GM18498 (cell line): Measurements from ENCODE around the gene PCYT1A.
"Not testable (repeated sequence)": the region's sequence is repeated elsewhere in the genome, so short reads cannot be mapped to it uniquely, and the experiment has no call there.

Experiments used
- ATAC-seq: cut with Tn5 transposase; IDR thresholded peaks from one replicate; pipeline ENCODE4 v1.9.1; 2021; ENCODE audit warnings: mild to moderate bottlenecking, moderate library complexity; ENCODE audit not compliant: unreplicated experiment

The PCYT1A gene

GRCh38 chr3:196194542-196194915, 93.0 kb downstream of the PCYT1A start:
- no peak for ATAC-seq

DNA sequence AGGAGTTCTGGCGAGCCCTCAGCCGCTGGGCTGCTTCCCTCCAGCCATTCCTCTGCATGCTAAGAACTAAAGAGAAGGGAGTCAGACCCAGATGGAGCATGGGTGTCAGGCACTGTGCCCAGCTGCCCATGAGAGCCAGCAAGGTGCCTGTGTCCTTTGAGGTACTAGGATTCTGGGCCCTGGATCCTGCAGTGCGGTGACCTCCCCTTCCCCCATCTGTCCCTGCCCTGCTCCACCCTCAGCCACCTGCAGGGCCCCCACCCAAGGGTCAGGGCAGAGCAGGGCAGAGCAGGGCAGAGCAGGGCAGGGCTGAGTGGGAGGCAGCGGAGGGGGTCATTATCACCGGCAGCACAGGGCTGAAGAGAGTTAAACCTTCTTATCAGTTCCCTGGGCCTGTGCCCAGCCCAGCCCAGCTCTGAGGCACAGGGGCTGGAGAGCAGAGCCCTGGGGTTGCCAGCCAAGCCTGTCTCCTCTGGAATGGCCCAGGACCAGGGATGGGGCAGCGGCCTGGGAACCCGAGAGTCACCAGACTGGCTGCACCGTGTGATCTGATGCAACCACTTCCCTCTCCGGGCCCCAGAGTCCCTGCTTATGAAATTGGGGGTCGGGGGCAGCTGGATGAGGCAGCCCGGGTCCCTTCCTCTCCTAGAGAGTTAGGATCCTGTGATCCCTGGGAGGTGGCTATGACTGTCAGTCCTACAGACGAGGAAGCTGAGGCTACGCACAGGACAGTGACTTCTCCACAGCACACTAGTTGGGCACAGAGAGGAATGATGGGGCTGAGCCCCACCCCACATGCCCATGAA, 93.6 kb downstream of the PCYT1A start:
- no peak for ATAC-seq

- ATAC-seq, result no peak
Measured at GRCh38 chr3:196193133-196193735, 94.3 kb downstream of the PCYT1A start.

- peak; percentile 27 for ATAC-seq
Measured at GRCh38 chr3:196192524-196193051, 94.9 kb downstream of the PCYT1A start.

DNA sequence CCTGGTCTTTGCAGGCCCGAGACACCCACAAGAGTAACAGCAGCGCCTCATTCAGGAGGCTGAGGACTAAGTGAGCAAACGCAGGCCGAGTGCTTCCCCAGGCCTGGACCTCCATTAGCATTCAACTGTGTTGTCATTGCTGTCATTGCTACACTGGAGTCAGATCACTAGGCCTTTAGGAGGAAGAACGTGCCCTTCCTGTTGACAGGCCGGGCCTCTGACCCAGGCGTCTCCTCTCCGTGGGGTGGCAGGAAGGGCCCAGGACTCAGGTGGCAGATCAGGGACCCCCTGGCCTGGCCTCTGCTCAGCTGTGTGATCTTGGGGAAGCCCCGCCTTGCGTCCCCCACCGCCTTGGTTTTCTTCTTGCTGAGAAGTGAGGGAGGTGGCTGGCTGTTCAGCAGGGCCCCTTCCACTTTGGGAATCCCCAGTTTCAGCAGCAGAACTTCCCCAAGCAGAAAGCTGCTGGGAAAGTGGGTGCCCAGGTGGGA, 95.4 kb downstream of the PCYT1A start:
- ATAC-seq, result peak; percentile 41

DNA sequence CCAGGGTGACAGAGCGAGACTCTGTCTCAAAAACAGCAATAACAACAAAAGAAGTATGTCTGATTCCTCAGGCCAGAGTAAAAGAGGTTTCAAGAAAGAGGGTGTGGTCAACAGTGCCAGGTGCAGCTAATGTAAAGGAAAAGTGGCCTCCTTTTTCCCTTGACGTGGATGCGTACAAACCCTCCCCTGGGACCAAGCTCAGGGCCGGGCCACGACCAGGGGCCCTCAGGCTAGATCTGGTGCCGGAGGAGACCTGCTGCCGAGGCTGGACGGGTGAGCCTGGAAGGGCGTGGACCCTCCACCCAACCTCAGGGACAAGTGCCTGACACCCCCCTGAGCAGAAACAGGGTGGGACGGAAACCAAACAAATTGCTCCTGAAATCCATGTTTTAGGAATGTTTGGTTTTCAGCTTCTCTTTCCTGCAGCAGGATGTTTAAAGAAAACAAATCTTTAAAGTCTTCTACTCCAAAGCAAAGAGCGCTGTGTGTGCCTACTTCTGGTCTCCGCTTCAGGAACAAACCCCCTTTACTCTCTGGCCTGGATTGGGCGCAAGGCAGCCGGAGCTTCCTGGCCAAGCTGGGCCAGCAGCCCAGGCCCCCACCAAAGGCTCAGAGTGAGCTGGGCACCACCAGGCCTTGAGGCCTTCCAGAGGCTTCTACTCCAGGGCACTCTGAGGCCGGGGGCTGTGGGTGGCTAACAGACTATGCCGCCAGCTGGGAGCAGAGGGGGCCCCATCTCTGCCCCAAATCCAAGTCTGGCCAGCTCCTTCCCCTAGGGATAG, 97.8 kb downstream of the PCYT1A start:
- ATAC-seq, result no peak

DNA sequence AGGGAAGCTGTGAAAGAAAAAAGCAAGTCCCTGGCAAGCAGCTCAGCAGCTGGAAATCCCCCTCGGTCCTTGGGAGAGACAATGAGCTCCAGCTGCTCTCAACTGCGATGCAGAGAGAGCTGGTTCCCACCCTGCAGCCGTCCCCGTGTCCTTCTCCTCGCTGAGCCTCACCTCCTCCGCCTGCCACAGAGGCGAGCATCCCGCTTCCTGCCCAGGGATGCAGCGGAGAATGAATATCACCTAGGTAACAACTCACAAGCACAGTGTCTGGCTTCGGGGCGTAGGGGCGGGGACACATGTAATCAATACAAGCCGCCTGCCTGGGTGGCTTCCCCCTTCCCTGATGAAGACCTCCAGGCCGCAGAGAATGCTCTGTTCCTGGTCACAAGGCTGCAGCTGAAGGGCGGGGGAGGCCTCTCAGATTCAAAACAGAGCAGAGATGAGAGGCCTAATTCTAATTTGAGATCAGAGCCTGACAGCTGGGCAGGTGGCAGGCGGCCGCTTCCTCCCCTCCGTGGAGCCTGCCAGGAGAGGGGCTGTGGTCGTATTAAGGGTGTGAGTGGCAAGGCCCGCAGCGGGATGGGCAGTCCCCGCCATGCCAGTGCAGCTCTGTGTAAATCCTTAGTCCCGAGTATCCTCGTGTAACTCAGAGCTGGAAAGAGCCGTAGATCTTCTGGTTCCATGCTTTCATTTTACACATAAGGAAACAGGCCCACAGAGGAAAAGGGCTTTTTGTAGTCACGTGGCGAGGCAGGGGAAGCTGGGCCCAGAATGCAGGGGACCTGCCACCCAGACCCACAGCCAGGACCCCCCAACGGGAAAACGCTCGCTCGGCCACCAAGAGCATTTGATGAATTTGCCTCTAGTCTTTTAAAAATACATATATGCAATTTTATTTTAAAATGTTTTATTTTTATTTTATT, 100.6 kb downstream of the PCYT1A start:
- peak; percentile 57 for ATAC-seq

DNA sequence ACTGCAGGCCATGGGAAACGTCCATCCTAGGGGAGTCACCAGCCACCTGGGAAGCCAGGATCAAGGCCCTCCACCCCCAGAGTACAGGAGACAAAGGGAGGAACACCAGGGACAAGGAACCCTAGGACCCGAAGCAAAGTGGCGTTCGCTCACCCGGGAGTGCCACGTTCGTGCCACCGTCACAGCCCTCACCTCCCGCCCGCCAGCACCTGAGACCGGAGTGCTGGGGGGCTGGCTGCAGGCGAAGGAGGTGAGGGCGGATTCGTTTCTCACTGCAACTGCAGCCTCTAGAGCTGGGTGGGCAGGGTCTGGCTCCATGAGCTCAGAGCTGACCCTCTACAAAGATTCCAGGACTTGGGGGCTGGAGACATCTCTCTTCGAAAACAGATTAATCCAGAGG, 102.6 kb downstream of the PCYT1A start:
- ATAC-seq, result no peak

DNA sequence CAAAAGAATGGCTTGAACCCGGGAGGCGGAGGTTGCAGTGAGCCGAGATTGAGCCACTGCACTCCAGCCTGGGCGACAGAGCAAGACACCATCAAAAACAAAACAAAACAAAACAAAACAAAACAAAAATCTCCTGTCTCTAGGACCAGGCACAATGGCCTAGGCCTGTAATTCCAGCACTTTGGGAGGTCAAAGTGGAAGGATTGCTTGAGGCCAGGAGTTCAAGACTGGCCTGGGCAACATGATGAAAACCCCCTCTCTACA, 103.4 kb downstream of the PCYT1A start:
- not testable (repeated sequence) for ATAC-seq

DNA sequence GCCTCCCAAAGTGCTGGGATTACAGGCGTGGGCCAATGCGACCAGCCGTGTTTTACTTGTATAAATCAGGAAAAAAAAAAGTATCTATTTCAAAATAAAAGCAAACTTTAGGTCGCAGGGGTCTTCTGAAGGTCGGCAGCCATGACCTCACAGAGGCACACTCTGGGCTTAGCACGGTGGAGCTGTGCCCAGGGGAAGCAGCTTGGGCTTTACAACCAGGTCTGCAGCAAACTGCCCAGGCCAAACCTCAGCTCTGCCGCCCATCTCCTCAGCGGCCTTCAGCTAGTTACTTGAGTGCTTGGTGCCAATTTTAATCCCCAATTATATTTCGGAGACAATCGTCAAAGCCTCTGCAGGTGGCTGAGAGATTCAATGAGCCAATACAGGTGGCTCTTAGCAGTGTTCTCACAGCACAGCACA, 106.4 kb downstream of the PCYT1A start:
- no peak for ATAC-seq

- no peak for ATAC-seq
Measured at GRCh38 chr3:196180346-196180745, 107.2 kb downstream of the PCYT1A start.
